Measurements from ENCODE around the gene SLC31A2. TPM values are rescaled to one million over a fixed set of nuclear protein-coding genes. Genes with fewer than 3 reads are reported as not detected.
A peak's percentile ranks its signal among the peaks of the same experiment; 100 is the strongest.

SLC31A2 gene
- total and polyA plus RNA-seq, 8 donors = 2.4 to 39.3 (median 2.9) TPM

GRCh38 chr9:113205861-113206260 lies 55.1 kb downstream of the SLC31A2 start:
- ATAC-seq = no peak
- H3K27me3 ChIP-seq = no peaks in the 10 kb centered on the region
- no peak for TF ChIP-seq CTCF (IDR thresholded peaks at IDR 0.05)
- H3K36me3 ChIP-seq = peaks cover 0 to 92% of the 10 kb centered on the region in 2 donors
- no peaks in the 10 kb centered on the region for H3K9me3 ChIP-seq
- peak overlapping the region in 1 of 2 donors; percentile 46 for H3K27ac ChIP-seq
- peaks cover 0 to 29% of the 10 kb centered on the region in 2 donors for H3K4me1 ChIP-seq
- intact Hi-C loops (cut with DNase I) = no loop called here
- no peak overlapping the region for H3K4me3 ChIP-seq
- no peak for DNase-seq

- H3K4me1 ChIP-seq = peaks cover 0 to 39% of the 10 kb centered on the region in 2 donors
- ATAC-seq (no peak), DNase-seq (no peak)
- peaks cover 0 to 61% of the 10 kb centered on the region in 2 donors for H3K36me3 ChIP-seq
- TF ChIP-seq CTCF (IDR thresholded peaks at IDR 0.05) = no peak
- peak overlapping the region in 1 of 2 donors; percentile 41 for H3K27ac ChIP-seq
- H3K4me3 ChIP-seq = no peak overlapping the region
- no peaks in the 10 kb centered on the region for H3K27me3 ChIP-seq
- no peaks in the 10 kb centered on the region for H3K9me3 ChIP-seq
- intact Hi-C loops (cut with DNase I) = no loop called here
Measured at GRCh38 chr9:113210815-113211214, 60.0 kb downstream of the SLC31A2 start.

Other genes with a start within 250 kb of the SLC31A2 start
- gene ZNF883, start 138.8 kb upstream of the SLC31A2 start, total RNA-seq = 1 to 10 TPM; 1.0 to 3.4 TPM
- 1 to 10 TPM; 6.2 to 8.8 (median 7.7) TPM for gene ZNF883, start 138.8 kb upstream of the SLC31A2 start, polyA plus RNA-seq (ENCODE audit: insufficient read length in 6 of 6)
- gene ZFP37, start 94.3 kb upstream of the SLC31A2 start, total RNA-seq = 1 to 10 TPM; 1.8 to 2.2 TPM
- gene ZFP37, start 94.3 kb upstream of the SLC31A2 start, polyA plus RNA-seq (ENCODE audit: insufficient read length in 6 of 6) = 10 to 100 TPM; 11.8 to 15.2 (median 13.5) TPM
- 10 to 100 TPM; 35.7 to 55.3 TPM for gene FKBP15, start 70.3 kb downstream of the SLC31A2 start, total RNA-seq
- 10 to 100 TPM; 30.4 to 36.5 (median 32.0) TPM for gene FKBP15, start 70.3 kb downstream of the SLC31A2 start, polyA plus RNA-seq (ENCODE audit: insufficient read length in 6 of 6)
- gene SLC31A1, start 70.5 kb downstream of the SLC31A2 start, total RNA-seq = 10 to 100 TPM; 34.7 to 45.0 TPM
- 10 to 100 TPM; 14.8 to 18.2 (median 16.7) TPM for gene SLC31A1, start 70.5 kb downstream of the SLC31A2 start, polyA plus RNA-seq (ENCODE audit: insufficient read length in 6 of 6)
- gene CDC26, start 124.6 kb downstream of the SLC31A2 start, total RNA-seq = 10 to 100 TPM; 27.8 to 32.7 TPM
- 10 to 100 TPM; 29.6 to 37.2 (median 33.0) TPM for gene CDC26, start 124.6 kb downstream of the SLC31A2 start, polyA plus RNA-seq (ENCODE audit: insufficient read length in 6 of 6)
- gene PRPF4, start 124.7 kb downstream of the SLC31A2 start, total RNA-seq = 10 to 100 TPM; 16.6 to 22.4 TPM
- 10 to 100 TPM; 29.3 to 34.0 (median 30.4) TPM for gene PRPF4, start 124.7 kb downstream of the SLC31A2 start, polyA plus RNA-seq (ENCODE audit: insufficient read length in 6 of 6)
- gene RNF183, start 152.4 kb downstream of the SLC31A2 start, total RNA-seq = not detected
- gene RNF183, start 152.4 kb downstream of the SLC31A2 start, polyA plus RNA-seq (ENCODE audit: insufficient read length in 6 of 6) = under 1 TPM; 0.30 to 0.73 (median 0.49) TPM
- gene WDR31, start 189.3 kb downstream of the SLC31A2 start, total RNA-seq = 1 to 10 TPM; 3.5 to 4.4 TPM
- gene WDR31, start 189.3 kb downstream of the SLC31A2 start, polyA plus RNA-seq (ENCODE audit: insufficient read length in 6 of 6) = 1 to 10 TPM; 5.7 to 8.0 (median 6.5) TPM
- 10 to 100 TPM; 11.2 to 17.9 TPM for gene BSPRY, start 198.5 kb downstream of the SLC31A2 start, total RNA-seq
- gene BSPRY, start 198.5 kb downstream of the SLC31A2 start, polyA plus RNA-seq (ENCODE audit: insufficient read length in 6 of 6) = 1 to 10 TPM; 7.5 to 9.3 (median 7.9) TPM
- gene HDHD3, start 226.0 kb downstream of the SLC31A2 start, total RNA-seq = 10 to 100 TPM; 16.6 to 19.9 TPM
- gene HDHD3, start 226.0 kb downstream of the SLC31A2 start, polyA plus RNA-seq (ENCODE audit: insufficient read length in 6 of 6) = 10 to 100 TPM; 12.3 to 15.5 (median 14.7) TPM